HCT116 (cell line): ENCODE results near the gene STK40. TPM values are rescaled to one million over a fixed set of nuclear protein-coding genes. Genes with fewer than 3 reads are reported as not detected.

Source experiments
- ATAC-seq: fragments of 200-7000 bp; cut with Tn5 transposase; 2 replicates; pipeline ENCODE4 v1.9.1; 2020; ENCODE audit warnings: mild to moderate bottlenecking, moderate library complexity
- BruUV-seq: library from RNA; stranded (reverse); fragments of 400-500 nt; replicated peaks from 2 replicates; lab custom pipeline; 2021; lab: Mats Ljungman, UMichigan
- CTCF ChIA-PET: fragments of 300-600 bp; sonication (Branson Sonifier 250); formaldehyde crosslinking; loops from one replicate; lab custom pipeline; 2021; ENCODE audit warnings: antibody characterized with exemption; lab: Charles Lee
- POLR2A ChIA-PET: fragments of 300-600, 350-600 bp; sonication (Branson Sonifier 250); formaldehyde crosslinking; loops from one replicate; lab custom pipeline; 2021; ENCODE audit warnings: antibody characterized with exemption; lab: Charles Lee
- RAD21 ChIA-PET, 2 experiments: fragments of 300-600 bp; sonication (Branson Sonifier 250); formaldehyde crosslinking; loops; one replicate each; lab custom pipeline; 2023; ENCODE audit warnings: low total read pairs in 2 of 2; ENCODE audit not compliant: uncharacterized antibody in 2 of 2, unreplicated experiment in 2 of 2, low non-redundant PET in 1 of 2; lab: Charles Lee
- DNase-seq: peaks from one replicate; pipeline ENCODE4 v3.0.0-alpha.2; 2010; ENCODE audit warnings: low read depth, low spot score
- H2AFZ ChIP-seq: fragments of 200-600 bp; shearing (Covaris generic), sonication (generic); 2 replicates; pipeline ENCODE4 v1.6.1; 2017; ENCODE audit warnings: low read depth, mixed run types, mixed read lengths, antibody characterized with exemption, low read length; ENCODE audit not compliant: poor library complexity, severe bottlenecking
- H3K27ac ChIP-seq: 2 replicates; pipeline ENCODE4 v1.5.1; 2012; ENCODE audit warnings: low read depth, low read length
- H3K27me3 ChIP-seq: fragments of 200-600 bp; sonication (generic); 2 replicates; pipeline ENCODE4 v1.6.1; 2016; ENCODE audit warnings: mixed run types, low read length, mixed read lengths; ENCODE audit not compliant: insufficient read depth
- H3K36me3 ChIP-seq, 2 experiments: fragments of 200-500 bp in 1 of 2; fragments of 200-600 bp in 1 of 2; sonication (Bioruptor generic) in 1 of 2; sonication (generic) in 1 of 2; 2 replicates each; pipeline versions ENCODE4 v1.5.1 to v1.6.1; 2014 to 2016; ENCODE audit warnings: low read length in 2 of 2, inconsistent platforms in 1 of 2, mixed read lengths in 1 of 2, mixed run types in 1 of 2; ENCODE audit not compliant: insufficient read depth in 2 of 2, control insufficient read depth in 1 of 2
- H3K4me1 ChIP-seq, 2 experiments: fragments of 200-600 bp in 1 of 2; sonication (generic) in 1 of 2; 2 replicates each; pipeline versions ENCODE4 v1.5.1 to v1.6.1; 2012 to 2017; ENCODE audit warnings: low read length in 2 of 2, inconsistent platforms in 1 of 2, mild to moderate bottlenecking in 1 of 2, mixed read lengths in 1 of 2, mixed run types in 1 of 2, moderate library complexity in 1 of 2; ENCODE audit not compliant: insufficient read depth in 2 of 2, control insufficient read depth in 1 of 2
- H3K4me2 ChIP-seq: fragments of 200-600 bp; sonication (generic); 2 replicates; pipeline ENCODE4 v1.6.1; 2017; ENCODE audit warnings: mixed run types, low read length, mixed read lengths
- H3K4me3 ChIP-seq, 2 experiments: fragments of 200-600 bp in 1 of 2; sonication (generic) in 1 of 2; replicated peaks in 1 of 2; 2 replicates each; pipeline ENCODE4 v1.5.1; 2011 to 2016; ENCODE audit warnings: low read length in 2 of 2, control low read depth in 1 of 2, low read depth in 1 of 2, mild to moderate bottlenecking in 1 of 2, mixed read lengths in 1 of 2, mixed run types in 1 of 2
- H3K79me2 ChIP-seq: fragments of 200-600 bp; sonication (generic); 2 replicates; pipeline ENCODE4 v1.6.1; 2017; ENCODE audit warnings: mild to moderate bottlenecking, mixed run types, low read length, moderate library complexity, mixed read lengths; ENCODE audit not compliant: insufficient read depth
- H3K9ac ChIP-seq: fragments of 200-600 bp; sonication (generic); 2 replicates; pipeline ENCODE4 v1.6.1; 2016; ENCODE audit warnings: low read length, mixed read lengths
- H3K9me2 ChIP-seq: fragments of 200-600 bp; sonication (generic), shearing (Covaris generic); 2 replicates; pipeline ENCODE4 v1.6.1; 2017; ENCODE audit warnings: mixed run types, mild to moderate bottlenecking, moderate library complexity; ENCODE audit not compliant: insufficient read depth
- H3K9me3 ChIP-seq, 2 experiments: fragments of 200-500 bp in 1 of 2; fragments of 200-600 bp in 1 of 2; sonication (Bioruptor generic) in 1 of 2; sonication (generic) in 1 of 2; 2 replicates each; pipeline ENCODE4 v1.6.1; 2014 to 2017; ENCODE audit warnings: low read length in 2 of 2, mixed read lengths in 2 of 2, inconsistent platforms in 1 of 2, low read depth in 1 of 2, mild to moderate bottlenecking in 1 of 2, mixed run types in 1 of 2, moderate library complexity in 1 of 2; ENCODE audit not compliant: control insufficient read depth in 1 of 2, insufficient read depth in 1 of 2
- H4K20me1 ChIP-seq: fragments of 200-600 bp; sonication (generic), shearing (Covaris generic); 2 replicates; pipeline ENCODE4 v1.6.1; 2017; ENCODE audit warnings: mixed run types, mild to moderate bottlenecking, moderate library complexity; ENCODE audit not compliant: insufficient read depth
- ATF3 ChIP-seq: IDR thresholded peaks from 2 replicates; pipeline ENCODE4 v1.6.1; 2012
- CBX3 ChIP-seq: IDR thresholded peaks from 2 replicates; pipeline ENCODE4 v1.6.1; 2012; ENCODE audit warnings: low read depth
- CEBPB ChIP-seq: IDR thresholded peaks from 2 replicates; pipeline ENCODE4 v1.6.1; 2012; ENCODE audit warnings: low read depth
- ELF1 ChIP-seq: IDR thresholded peaks from 2 replicates; pipeline ENCODE4 v1.6.1; 2012; ENCODE audit warnings: low read depth, borderline replicate concordance
- EZH2 ChIP-seq: fragments of 200-600 bp; sonication (generic); IDR thresholded peaks from 2 replicates; pipeline ENCODE4 v1.6.1; 2017; ENCODE audit warnings: antibody characterized with exemption, mixed run types
- EZH2phosphoT487 ChIP-seq: fragments of 200-600 bp; IDR thresholded peaks from 2 replicates; pipeline ENCODE4 v1.6.1; 2018; ENCODE audit warnings: antibody characterized with exemption, borderline replicate concordance
- FOSL1 ChIP-seq: IDR thresholded peaks from 2 replicates; pipeline ENCODE4 v1.6.1; 2012; ENCODE audit warnings: low read depth
- JUND ChIP-seq: IDR thresholded peaks from 2 replicates; pipeline ENCODE4 v1.6.1; 2012
- MAX ChIP-seq: IDR thresholded peaks from 2 replicates; pipeline ENCODE4 v1.6.1; 2012
- POLR2A ChIP-seq: IDR thresholded peaks from 2 replicates; pipeline ENCODE4 v1.7.0; 2011; ENCODE audit warnings: borderline replicate concordance; ENCODE audit not compliant: insufficient read depth, insufficient read length; ENCODE audit errors: extremely low read depth
- RAD21 ChIP-seq: IDR thresholded peaks from 2 replicates; pipeline ENCODE4 v1.6.1; 2012; ENCODE audit warnings: low read depth, mild to moderate bottlenecking
- SP1 ChIP-seq: IDR thresholded peaks from 2 replicates; pipeline ENCODE4 v1.6.1; 2012; ENCODE audit warnings: low read depth
- SRF ChIP-seq: IDR thresholded peaks from 2 replicates; pipeline ENCODE4 v1.6.1; 2012; ENCODE audit warnings: low read depth
- TCF7L2 ChIP-seq: IDR thresholded peaks from 2 replicates; pipeline ENCODE4 v1.7.0; 2011; ENCODE audit warnings: borderline replicate concordance, inconsistent platforms; ENCODE audit not compliant: insufficient read depth, insufficient read length; ENCODE audit errors: extremely low read depth
- YY1 ChIP-seq: IDR thresholded peaks from 2 replicates; pipeline ENCODE4 v1.6.1; 2011; ENCODE audit warnings: low read length, low read depth, moderate library complexity, mild to moderate bottlenecking; ENCODE audit not compliant: insufficient replicate concordance; ENCODE audit errors: extremely low read depth
- ZBTB33 ChIP-seq: IDR thresholded peaks from 2 replicates; pipeline ENCODE4 v1.6.1; 2011; ENCODE audit warnings: mild to moderate bottlenecking, low read length, moderate library complexity; ENCODE audit not compliant: insufficient replicate concordance; ENCODE audit errors: extremely low read depth
- ZFX ChIP-seq: fragments of 450-650 bp; IDR thresholded peaks from 2 replicates; pipeline ENCODE4 v1.6.1; 2017
- intact Hi-C: fragments of 100-400 bp; cut with micrococcal nuclease; formaldehyde crosslinking; loops from 2 replicates; pipeline ENCODE4 v1.10.0; 2022
- total RNA-seq: library from RNA; stranded (reverse); gene quantifications from one replicate; pipeline ENCODE4 v1.2.1, GENCODE V29; 2021; ENCODE audit not compliant: unreplicated experiment

STK40 gene
- total RNA-seq, 1 experiment from 2014 or later, result 33.9 TPM

GRCh38 chr1:36327421-36328087, 58.2 kb downstream of the STK40 start:
- ChIA-PET CTCF (no interaction called here), RAD21 (no interaction called here), POLR2A (no interaction called here)
- no peaks in the 10 kb centered on the region for H3K36me3 ChIP-seq
- TF ChIP-seq RAD21, result no peak
- no peak for TF ChIP-seq YY1
- no peak for TF ChIP-seq EZH2
- TF ChIP-seq SRF, result no peak
- TF ChIP-seq EZH2phosphoT487, result no peak
- H3K9me2 ChIP-seq, result no peaks in the 10 kb centered on the region
- no peak overlapping the region for H3K4me2 ChIP-seq
- no peak overlapping the region for H3K9ac ChIP-seq
- H2AFZ ChIP-seq, result no peak overlapping the region
- no TSS peak for BruUV-seq
- no peak overlapping the region for H3K4me3 ChIP-seq
- H3K27me3 ChIP-seq, result no peaks in the 10 kb centered on the region
- peaks cover 16 to 45% of the 10 kb centered on the region in 2 experiments for H3K4me1 ChIP-seq
- H3K27ac ChIP-seq, result no peak overlapping the region
- DNase-seq (no peak), ATAC-seq (no peak)
- H3K79me2 ChIP-seq, result peaks cover 4% of the 10 kb centered on the region; the same call in 1 of the 2 replicates
- H3K9me3 ChIP-seq, result no peaks in the 10 kb centered on the region
- no peaks in the 10 kb centered on the region for H4K20me1 ChIP-seq
- intact Hi-C loops, result no loop called here

- CTCF ChIA-PET, result no interaction called here
- Histone ChIP-seq H3K9me2 (no peaks in the 10 kb centered on the region), H3K9ac (no peak overlapping the region), H3K27ac (no peak overlapping the region), H3K4me3 (no peak overlapping the region), H4K20me1 (no peaks in the 10 kb centered on the region), H3K36me3 (no peaks in the 10 kb centered on the region), H2AFZ (no peak overlapping the region), H3K4me2 (peak overlapping the region; percentile 17; the same call in 1 of the 2 replicates), H3K9me3 (no peaks in the 10 kb centered on the region), H3K27me3 (no peaks in the 10 kb centered on the region), H3K79me2 (peaks cover 8% of the 10 kb centered on the region; the same call in 1 of the 2 replicates), H3K4me1 (peaks cover 16 to 55% of the 10 kb centered on the region in 2 experiments)
- DNase-seq, result no peak
- RAD21 ChIA-PET, result no interaction called here
- BruUV-seq, result no TSS peak
- POLR2A ChIA-PET, result interaction anchor here (0.7 kb wide), 1 partner anchor 21 kb away, joined by 3 read pairs; no protein-coding TSS in a partner anchor
- intact Hi-C loops, result no loop called here
- no peak for ATAC-seq
- TF ChIP-seq RAD21, result no peak
- TF ChIP-seq ZBTB33, result no peak
- TF ChIP-seq MAX, result no peak
- TF ChIP-seq CBX3, result no peak
- TF ChIP-seq FOSL1, result no peak
- no peak for TF ChIP-seq CEBPB
- TF ChIP-seq TCF7L2, result no peak
- TF ChIP-seq EZH2phosphoT487, result no peak
- no peak for TF ChIP-seq ELF1
- TF ChIP-seq POLR2A, result no peak
- no peak for TF ChIP-seq ATF3
- no peak for TF ChIP-seq ZFX
- no peak for TF ChIP-seq EZH2
- no peak for TF ChIP-seq SP1
- TF ChIP-seq JUND, result no peak
Measured at GRCh38 chr1:36326499-36326898, 59.2 kb downstream of the STK40 start.
